Kidney epithelial cell (primary cell): ENCODE results near the gene ALX3. TPM values are rescaled to one million over a fixed set of nuclear protein-coding genes. Genes with fewer than 3 reads are reported as not detected.

Source experiments
- DNase-seq: peaks from one replicate; pipeline ENCODE4 v3.0.0-alpha.2; 2010; ENCODE audit warnings: low read depth
- H3K27me3 ChIP-seq: 2 replicates; pipeline ENCODE4 v1.6.0; 2011; ENCODE audit warnings: low read length; ENCODE audit not compliant: control insufficient read depth, insufficient read depth
- H3K36me3 ChIP-seq: 2 replicates; pipeline ENCODE4 v1.5.1; 2011; ENCODE audit warnings: low read length; ENCODE audit not compliant: control insufficient read depth, insufficient read depth
- H3K4me3 ChIP-seq: 2 replicates; pipeline ENCODE4 v1.5.1; 2011; ENCODE audit warnings: low read depth, mild to moderate bottlenecking, control low read depth, low read length
- CTCF ChIP-seq: IDR thresholded peaks from 2 replicates; pipeline ENCODE4 v1.5.1; 2011; ENCODE audit warnings: mild to moderate bottlenecking, moderate library complexity, low read length, control low read depth, inconsistent platforms; ENCODE audit not compliant: insufficient read depth, poor library complexity, severe bottlenecking
- total RNA-seq: library from RNA; depleted of rRNA; stranded (reverse); fragments of >200 nt; gene quantifications from 2 replicates; pipeline ENCODE4 v1.2.3, GENCODE V29; 2015

Gene ALX3
- total RNA-seq, 1 donor from 2014 or later = not detected

DNA sequence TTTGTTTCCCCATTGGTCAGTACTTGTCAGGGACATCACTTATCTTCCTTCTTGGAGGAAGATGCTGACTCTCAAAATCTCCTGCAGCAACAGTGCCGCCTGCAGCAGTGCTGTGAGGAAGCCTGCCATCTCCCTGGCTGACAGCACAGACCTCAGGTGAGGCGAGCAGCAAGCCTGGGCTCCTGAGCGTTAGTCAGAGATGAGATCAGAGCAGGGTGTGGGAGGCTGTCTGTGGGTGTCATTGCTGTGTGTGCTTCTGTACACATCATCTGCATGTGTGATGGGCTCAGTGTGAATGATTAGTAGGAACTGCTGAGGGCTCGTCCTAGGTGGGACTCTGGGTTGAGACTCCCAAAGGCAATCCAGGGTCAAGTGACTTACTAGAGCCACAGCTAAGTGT is 29.9 kb downstream of the ALX3 start:
- no peak overlapping the region for H3K4me3 ChIP-seq
- DNase-seq = no peak
- no peaks in the 10 kb centered on the region for H3K27me3 ChIP-seq
- TF ChIP-seq CTCF = no peak
- H3K36me3 ChIP-seq = peaks cover 8% of the 10 kb centered on the region

DNA sequence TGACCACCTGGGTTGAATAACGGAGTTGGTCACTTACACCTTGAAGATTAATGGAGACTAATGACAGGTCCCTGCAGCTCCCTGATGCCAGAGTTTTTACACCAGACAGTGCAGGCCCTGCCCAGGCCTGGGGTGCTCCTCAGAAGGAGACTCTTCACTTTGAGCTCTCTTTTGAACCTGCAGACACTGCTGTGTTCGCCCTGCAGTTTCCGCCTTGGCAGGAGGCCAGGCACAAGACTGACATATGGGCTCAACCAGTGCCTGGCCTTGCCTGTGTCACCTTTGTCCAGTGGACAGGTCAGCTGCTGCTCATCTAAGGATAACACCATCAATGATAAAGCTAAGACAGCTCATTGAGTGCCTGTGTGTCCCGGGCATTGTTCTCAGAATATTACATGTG is 30.8 kb downstream of the ALX3 start:
- TF ChIP-seq CTCF = no peak
- DNase-seq = no peak
- peaks cover 8% of the 10 kb centered on the region for H3K36me3 ChIP-seq
- no peaks in the 10 kb centered on the region for H3K27me3 ChIP-seq
- no peak overlapping the region for H3K4me3 ChIP-seq

GRCh38 chr1:110038271-110038670 is 32.2 kb downstream of the ALX3 start:
- no peak for TF ChIP-seq CTCF
- H3K4me3 ChIP-seq = no peak overlapping the region
- no peaks in the 10 kb centered on the region for H3K27me3 ChIP-seq
- H3K36me3 ChIP-seq = peaks cover 7% of the 10 kb centered on the region
- no peak for DNase-seq

GRCh38 chr1:110035236-110035752 is 35.2 kb downstream of the ALX3 start:
- TF ChIP-seq CTCF = no peak
- Histone ChIP-seq H3K4me3 (peak overlapping the region; percentile 93), H3K27me3 (no peaks in the 10 kb centered on the region), H3K36me3 (peaks cover 5% of the 10 kb centered on the region)
- no peak for DNase-seq

DNA sequence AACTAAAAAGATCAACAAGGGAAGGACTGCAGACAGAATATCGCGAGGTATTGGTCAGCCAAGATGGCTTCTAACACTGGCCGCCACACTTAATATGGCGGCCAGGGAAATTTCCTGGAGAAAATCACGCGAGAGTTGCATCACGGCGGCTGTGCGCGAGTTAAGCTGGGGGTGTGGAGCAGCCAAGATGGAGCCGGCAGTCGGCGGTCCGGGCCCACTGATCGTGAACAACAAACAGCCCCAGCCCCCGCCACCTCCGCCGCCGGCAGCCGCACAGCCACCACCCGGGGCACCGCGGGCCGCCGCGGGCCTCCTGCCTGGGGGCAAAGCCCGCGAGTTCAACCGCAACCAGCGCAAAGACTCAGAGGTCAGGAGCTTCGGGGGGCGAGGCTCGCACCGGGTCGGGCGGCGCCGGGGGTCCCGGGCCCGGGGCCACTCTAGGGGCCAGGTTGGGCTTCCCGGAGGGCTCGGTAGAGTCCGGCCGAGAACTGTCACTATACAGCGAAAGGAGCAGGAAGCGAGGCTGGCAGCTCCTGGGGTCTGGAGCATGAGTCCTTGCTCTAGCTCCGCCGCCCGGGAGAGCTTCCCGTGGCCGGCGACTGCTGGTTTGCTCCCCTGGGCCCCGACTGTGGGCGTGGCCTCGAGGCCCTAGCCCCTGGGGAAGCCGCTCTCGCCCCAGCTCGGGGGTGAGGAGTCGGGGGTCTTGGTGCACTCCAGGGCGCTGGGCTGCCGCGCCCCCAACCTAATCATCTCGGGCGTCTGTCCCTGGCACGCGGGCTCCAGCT is 35.8 kb downstream of the ALX3 start, which contains the start of gene STRIP1:
Gene STRIP1, plus strand, starts transcription at position 174 of the 785 bp plus-strand sequence. Its CDS starts 14 bp downstream, at position 188.
- no peaks in the 10 kb centered on the region for H3K27me3 ChIP-seq
- peak; percentile 93 for DNase-seq
- peaks cover 5% of the 10 kb centered on the region for H3K36me3 ChIP-seq
- TF ChIP-seq CTCF = no peak
- H3K4me3 ChIP-seq = peak within 1 kb of the TSS; percentile 93
